SK-N-SH treated with all-trans-retinoic acid at 6 μM for 48 hours (cell line): ENCODE measurements around the gene ZNF778.

ENCODE experiments used
- ARNTL ChIP-seq: fragments of 450-650 bp; formaldehyde crosslinking; IDR thresholded peaks from 2 replicates; pipeline ENCODE4 v1.5.0; 2020; ENCODE audit warnings: low read depth, mild to moderate bottlenecking, moderate library complexity, borderline replicate concordance
- BACH2 ChIP-seq: fragments of 250-450 bp; sonication (Bioruptor Pico); IDR thresholded peaks from 2 replicates; pipeline ENCODE4 v1.9.0; 2021; ENCODE audit warnings: mild to moderate bottlenecking, borderline replicate concordance
- CSDC2 ChIP-seq: fragments of 250-450 bp; sonication (Bioruptor Pico); IDR thresholded peaks from 2 replicates; pipeline ENCODE4 v1.5.0; 2020; ENCODE audit warnings: mild to moderate bottlenecking, moderate library complexity
- GLIS3 ChIP-seq: fragments of 250-450 bp; sonication (Bioruptor Pico); IDR thresholded peaks from 2 replicates; pipeline ENCODE4 v1.5.0; 2020; ENCODE audit warnings: mild to moderate bottlenecking, moderate library complexity
- ISL1 ChIP-seq: fragments of 250-450 bp; sonication (Bioruptor Pico); IDR thresholded peaks from 2 replicates; pipeline ENCODE4 v2.1.2; 2022; ENCODE audit warnings: mild to moderate bottlenecking, moderate library complexity
- PPARA ChIP-seq: fragments of 250-450 bp; sonication (Bioruptor Pico); IDR thresholded peaks from 2 replicates; pipeline ENCODE4 v1.5.0; 2020; ENCODE audit warnings: mild to moderate bottlenecking, borderline replicate concordance
- RARB ChIP-seq: fragments of 250-450 bp; sonication (Bioruptor Pico); IDR thresholded peaks from 2 replicates; pipeline ENCODE4 v1.8.0; 2021; ENCODE audit warnings: mild to moderate bottlenecking, moderate library complexity
- TCF4 ChIP-seq: fragments of 250-450 bp; sonication (Bioruptor Pico); IDR thresholded peaks from 2 replicates; pipeline ENCODE4 v1.8.0; 2021; ENCODE audit warnings: mild to moderate bottlenecking, moderate library complexity, borderline replicate concordance
- TOX ChIP-seq: fragments of 250-450 bp; sonication (Bioruptor Pico); IDR thresholded peaks from 2 replicates; pipeline ENCODE4 v1.8.0; 2021; ENCODE audit warnings: mild to moderate bottlenecking, moderate library complexity, borderline replicate concordance
- ZFP30 ChIP-seq: fragments of 450-650 bp; formaldehyde crosslinking; IDR thresholded peaks from 2 replicates; pipeline ENCODE4 v1.5.0; 2022; ENCODE audit warnings: mild to moderate bottlenecking, moderate library complexity
- ZNF565 ChIP-seq: fragments of 450-650 bp; formaldehyde crosslinking; conservative IDR thresholded peaks from 2 replicates; pipeline ENCODE4 v1.5.0; 2020; ENCODE audit warnings: low read depth, mild to moderate bottlenecking, moderate library complexity
- TF ChIP-seq, protein P1 (sequence below): fragments of 250-450 bp; sonication (Bioruptor Pico); IDR thresholded peaks from 2 replicates; pipeline ENCODE4 v1.5.1; 2020; ENCODE audit warnings: low read depth, mild to moderate bottlenecking, moderate library complexity
- TF ChIP-seq, protein P2 (sequence below): fragments of 250-450 bp; sonication (Bioruptor Pico); IDR thresholded peaks from 2 replicates; pipeline ENCODE4 v1.8.0; 2020; ENCODE audit warnings: mild to moderate bottlenecking, moderate library complexity, borderline replicate concordance
- TF ChIP-seq, protein P3 (sequence below): fragments of 250-450 bp; sonication (Bioruptor Pico); IDR thresholded peaks from 2 replicates; pipeline ENCODE4 v1.8.0; 2021; ENCODE audit warnings: low read depth, mild to moderate bottlenecking, moderate library complexity, borderline replicate concordance

DNA sequence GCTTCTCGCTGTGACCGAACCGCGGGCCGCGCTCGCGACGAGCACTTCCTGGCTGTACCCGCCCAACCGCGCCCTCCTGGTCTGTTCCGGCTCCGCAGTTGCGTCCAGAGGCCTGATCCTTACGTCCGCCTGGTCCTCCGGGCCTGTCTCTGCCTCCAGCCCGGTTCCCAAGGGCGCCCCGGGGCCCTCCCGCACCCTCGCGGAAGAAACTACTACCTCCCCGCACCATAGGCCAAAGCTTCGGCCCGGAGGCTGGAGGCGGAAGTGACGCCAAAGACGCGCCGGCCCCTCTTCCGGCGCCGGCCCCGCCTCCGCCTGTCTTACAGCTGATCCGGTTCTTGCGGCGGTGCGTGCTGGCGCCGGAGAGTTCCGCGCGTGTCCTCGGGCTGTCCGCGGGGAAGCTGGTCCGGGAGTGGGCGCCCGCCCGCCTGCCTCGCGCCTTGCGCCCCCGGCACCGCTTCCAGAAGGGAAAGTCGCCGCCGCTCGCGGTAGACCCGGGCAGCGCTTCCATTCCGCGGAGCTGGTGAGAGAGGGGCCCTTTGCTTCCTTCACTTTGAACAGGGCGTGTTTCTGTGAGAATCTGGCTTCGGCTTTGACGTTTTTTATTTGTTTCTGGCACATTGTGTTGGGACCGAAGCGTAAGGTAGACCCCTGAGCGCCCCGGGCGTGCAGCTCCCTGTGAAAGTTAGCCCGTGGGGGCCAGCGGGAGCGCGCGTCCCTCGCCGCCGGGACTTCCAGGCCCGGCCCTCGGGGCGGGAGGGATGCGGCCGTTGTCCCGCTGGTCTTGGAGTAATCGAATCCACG is at the start of gene ZNF778:
- TF ChIP-seq, protein P1, sequence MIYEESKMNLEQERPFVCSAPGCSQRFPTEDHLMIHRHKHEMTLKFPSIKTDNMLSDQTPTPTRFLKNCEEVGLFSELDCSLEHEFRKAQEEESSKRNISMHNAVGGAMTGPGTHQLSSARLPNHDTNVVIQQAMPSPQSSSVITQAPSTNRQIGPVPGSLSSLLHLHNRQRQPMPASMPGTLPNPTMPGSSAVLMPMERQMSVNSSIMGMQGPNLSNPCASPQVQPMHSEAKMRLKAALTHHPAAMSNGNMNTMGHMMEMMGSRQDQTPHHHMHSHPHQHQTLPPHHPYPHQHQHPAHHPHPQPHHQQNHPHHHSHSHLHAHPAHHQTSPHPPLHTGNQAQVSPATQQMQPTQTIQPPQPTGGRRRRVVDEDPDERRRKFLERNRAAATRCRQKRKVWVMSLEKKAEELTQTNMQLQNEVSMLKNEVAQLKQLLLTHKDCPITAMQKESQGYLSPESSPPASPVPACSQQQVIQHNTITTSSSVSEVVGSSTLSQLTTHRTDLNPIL (CRISPR knock-in tag), result no peak
- TF ChIP-seq, protein P2, sequence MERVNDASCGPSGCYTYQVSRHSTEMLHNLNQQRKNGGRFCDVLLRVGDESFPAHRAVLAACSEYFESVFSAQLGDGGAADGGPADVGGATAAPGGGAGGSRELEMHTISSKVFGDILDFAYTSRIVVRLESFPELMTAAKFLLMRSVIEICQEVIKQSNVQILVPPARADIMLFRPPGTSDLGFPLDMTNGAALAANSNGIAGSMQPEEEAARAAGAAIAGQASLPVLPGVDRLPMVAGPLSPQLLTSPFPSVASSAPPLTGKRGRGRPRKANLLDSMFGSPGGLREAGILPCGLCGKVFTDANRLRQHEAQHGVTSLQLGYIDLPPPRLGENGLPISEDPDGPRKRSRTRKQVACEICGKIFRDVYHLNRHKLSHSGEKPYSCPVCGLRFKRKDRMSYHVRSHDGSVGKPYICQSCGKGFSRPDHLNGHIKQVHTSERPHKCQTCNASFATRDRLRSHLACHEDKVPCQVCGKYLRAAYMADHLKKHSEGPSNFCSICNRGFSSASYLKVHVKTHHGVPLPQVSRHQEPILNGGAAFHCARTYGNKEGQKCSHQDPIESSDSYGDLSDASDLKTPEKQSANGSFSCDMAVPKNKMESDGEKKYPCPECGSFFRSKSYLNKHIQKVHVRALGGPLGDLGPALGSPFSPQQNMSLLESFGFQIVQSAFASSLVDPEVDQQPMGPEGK (CRISPR knock-in tag), result no peak
- TF ChIP-seq, protein P3, sequence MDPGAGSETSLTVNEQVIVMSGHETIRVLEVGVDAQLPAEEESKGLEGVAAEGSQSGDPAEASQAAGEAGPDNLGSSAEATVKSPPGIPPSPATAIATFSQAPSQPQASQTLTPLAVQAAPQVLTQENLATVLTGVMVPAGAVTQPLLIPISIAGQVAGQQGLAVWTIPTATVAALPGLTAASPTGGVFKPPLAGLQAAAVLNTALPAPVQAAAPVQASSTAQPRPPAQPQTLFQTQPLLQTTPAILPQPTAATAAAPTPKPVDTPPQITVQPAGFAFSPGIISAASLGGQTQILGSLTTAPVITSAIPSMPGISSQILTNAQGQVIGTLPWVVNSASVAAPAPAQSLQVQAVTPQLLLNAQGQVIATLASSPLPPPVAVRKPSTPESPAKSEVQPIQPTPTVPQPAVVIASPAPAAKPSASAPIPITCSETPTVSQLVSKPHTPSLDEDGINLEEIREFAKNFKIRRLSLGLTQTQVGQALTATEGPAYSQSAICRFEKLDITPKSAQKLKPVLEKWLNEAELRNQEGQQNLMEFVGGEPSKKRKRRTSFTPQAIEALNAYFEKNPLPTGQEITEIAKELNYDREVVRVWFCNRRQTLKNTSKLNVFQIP, result peak; percentile 52; the same call in 1 of the 2 replicates
- TF ChIP-seq TCF4 (CRISPR knock-in tag), result no peak
- no peak for TF ChIP-seq TOX (CRISPR knock-in tag)
- no peak for TF ChIP-seq ZNF565
- no peak for TF ChIP-seq BACH2 (CRISPR knock-in tag)
- no peak for TF ChIP-seq CSDC2 (CRISPR knock-in tag)
- no peak for TF ChIP-seq ARNTL
- TF ChIP-seq RARB (CRISPR knock-in tag), result no peak
- no peak for TF ChIP-seq PPARA (CRISPR knock-in tag)
- TF ChIP-seq GLIS3 (CRISPR knock-in tag), result no peak
- TF ChIP-seq ISL1 (CRISPR knock-in tag), result no peak
- no peak for TF ChIP-seq ZFP30 (CRISPR knock-in tag)
